Astrocyte (in vitro differentiated cells and primary cell): ENCODE results near the gene YOD1. TPM values are rescaled to one million over a fixed set of nuclear protein-coding genes. Genes with fewer than 3 reads are reported as not detected.

Experiments
- DNase-seq: peaks from one replicate; pipeline ENCODE4 v3.0.0-alpha.2; 2010; ENCODE audit warnings: low read depth
- FAIRE-seq: peaks from 2 replicates; lab custom pipeline; 2011; peaks lifted over from hg19 to GRCh38; lab: Jason Lieb, UNC
- H2AFZ ChIP-seq: 2 replicates; pipeline ENCODE4 v1.6.0; 2012; ENCODE audit warnings: low read depth, low read length, inconsistent platforms
- H3K27ac ChIP-seq: 2 replicates; pipeline ENCODE4 v1.5.1; 2011; ENCODE audit warnings: low read depth, low read length, inconsistent platforms
- H3K27me3 ChIP-seq: 2 replicates; pipeline ENCODE4 v1.6.0; 2011; ENCODE audit warnings: low read length, inconsistent platforms; ENCODE audit not compliant: insufficient read depth
- H3K36me3 ChIP-seq: 2 replicates; pipeline ENCODE4 v1.5.1; 2011; ENCODE audit warnings: low read length, inconsistent platforms; ENCODE audit not compliant: insufficient read depth
- H3K4me1 ChIP-seq: 2 replicates; pipeline ENCODE4 v1.5.1; 2011; ENCODE audit warnings: low read length, inconsistent platforms; ENCODE audit not compliant: insufficient read depth
- H3K4me2 ChIP-seq: 2 replicates; pipeline ENCODE4 v1.6.0; 2012; ENCODE audit warnings: low read length, inconsistent platforms
- H3K4me3 ChIP-seq: 2 replicates; pipeline ENCODE4 v1.5.1; 2011; ENCODE audit warnings: low read depth, mild to moderate bottlenecking, low read length, inconsistent platforms; ENCODE audit not compliant: insufficient read depth
- H3K79me2 ChIP-seq: 2 replicates; pipeline ENCODE4 v1.6.0; 2012; ENCODE audit warnings: mild to moderate bottlenecking, low read length, inconsistent platforms; ENCODE audit not compliant: insufficient read depth
- H3K9ac ChIP-seq: 2 replicates; pipeline ENCODE4 v1.6.0; 2012; ENCODE audit warnings: mild to moderate bottlenecking, low read length, inconsistent platforms
- H3K9me3 ChIP-seq: 2 replicates; pipeline ENCODE4 v1.5.1; 2012; ENCODE audit warnings: low read depth, mild to moderate bottlenecking, low read length, inconsistent platforms; ENCODE audit not compliant: insufficient read depth
- H4K20me1 ChIP-seq: 2 replicates; pipeline ENCODE4 v1.6.0; 2012; ENCODE audit warnings: low read length, inconsistent platforms; ENCODE audit not compliant: insufficient read depth
- H3K27ac Mint-ChIP-seq: one replicate; pipeline ENCODE4 v1.8.0; 2021; ENCODE audit warnings: mild to moderate bottlenecking, mixed read lengths; ENCODE audit not compliant: unreplicated experiment
- H3K27me3 Mint-ChIP-seq: one replicate; pipeline ENCODE4 v1.8.0; 2021; ENCODE audit warnings: low read depth, mixed read lengths; ENCODE audit not compliant: unreplicated experiment
- H3K36me3 Mint-ChIP-seq: one replicate; pipeline ENCODE4 v1.8.0; 2021; ENCODE audit warnings: low read depth, mixed read lengths; ENCODE audit not compliant: unreplicated experiment
- H3K4me1 Mint-ChIP-seq: one replicate; pipeline ENCODE4 v1.8.0; 2021; ENCODE audit warnings: low read depth, mixed read lengths; ENCODE audit not compliant: unreplicated experiment
- H3K4me3 Mint-ChIP-seq: one replicate; pipeline ENCODE4 v1.8.0; 2021; ENCODE audit warnings: mild to moderate bottlenecking, moderate library complexity, mixed read lengths; ENCODE audit not compliant: unreplicated experiment
- H3K9me3 Mint-ChIP-seq: one replicate; pipeline ENCODE4 v1.8.0; 2021; ENCODE audit warnings: mild to moderate bottlenecking, mixed read lengths; ENCODE audit not compliant: unreplicated experiment
- EZH2 ChIP-seq: IDR thresholded peaks from 2 replicates; pipeline ENCODE4 v1.6.1; 2012; ENCODE audit warnings: mild to moderate bottlenecking, low read length, inconsistent platforms; ENCODE audit not compliant: insufficient read depth
- total RNA-seq: library from RNA; stranded (reverse); gene quantifications from 2 replicates; pipeline ENCODE4 v1.2.1, GENCODE V29; 2021
- TF ChIP-seq, protein P1 (sequence below): IDR thresholded peaks from 2 replicates; pipeline ENCODE4 v1.5.1; 2011; ENCODE audit warnings: low read depth, mild to moderate bottlenecking, inconsistent platforms, low read length, moderate library complexity; ENCODE audit not compliant: insufficient read depth

YOD1 gene
- total RNA-seq, 1 donor from 2014 or later = 14.8 TPM

DNA sequence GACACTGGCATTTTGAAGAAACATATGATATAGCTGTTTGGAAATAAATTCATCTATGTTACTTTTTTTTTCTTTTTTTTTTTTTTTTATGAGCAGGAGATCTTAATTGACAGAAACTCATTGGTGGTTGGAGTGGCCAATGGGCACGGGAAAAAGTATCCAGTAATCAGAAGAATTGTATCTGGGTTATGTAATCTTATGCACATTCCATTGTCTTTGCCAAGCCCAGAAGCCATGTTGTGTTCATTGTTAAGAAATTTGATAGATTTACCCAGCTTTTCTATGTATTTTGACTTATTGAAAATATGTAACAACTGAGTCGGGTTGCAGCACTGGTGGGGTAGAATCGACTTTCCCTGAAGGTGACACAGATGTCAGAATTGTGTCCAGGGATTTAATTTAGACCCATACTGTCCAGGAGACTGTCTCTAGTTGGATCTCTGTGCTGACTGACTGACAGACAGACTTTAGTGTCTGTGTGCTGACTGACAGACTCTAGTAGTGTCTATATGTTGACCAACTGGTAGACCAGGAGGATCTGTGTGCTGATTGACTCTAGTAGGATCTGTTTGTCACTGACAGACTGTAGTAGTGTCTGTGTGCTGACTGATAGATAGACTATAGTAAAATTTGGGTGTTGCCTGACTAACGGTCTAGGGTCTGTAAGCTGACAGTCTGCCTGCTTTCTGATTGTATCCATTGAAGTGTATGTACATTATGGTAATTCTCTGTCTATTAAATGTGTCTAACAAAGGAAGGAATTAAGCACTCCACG is 25.4 kb upstream of the YOD1 start:
- H3K27ac ChIP-seq = no peak overlapping the region
- TF ChIP-seq, protein P1, sequence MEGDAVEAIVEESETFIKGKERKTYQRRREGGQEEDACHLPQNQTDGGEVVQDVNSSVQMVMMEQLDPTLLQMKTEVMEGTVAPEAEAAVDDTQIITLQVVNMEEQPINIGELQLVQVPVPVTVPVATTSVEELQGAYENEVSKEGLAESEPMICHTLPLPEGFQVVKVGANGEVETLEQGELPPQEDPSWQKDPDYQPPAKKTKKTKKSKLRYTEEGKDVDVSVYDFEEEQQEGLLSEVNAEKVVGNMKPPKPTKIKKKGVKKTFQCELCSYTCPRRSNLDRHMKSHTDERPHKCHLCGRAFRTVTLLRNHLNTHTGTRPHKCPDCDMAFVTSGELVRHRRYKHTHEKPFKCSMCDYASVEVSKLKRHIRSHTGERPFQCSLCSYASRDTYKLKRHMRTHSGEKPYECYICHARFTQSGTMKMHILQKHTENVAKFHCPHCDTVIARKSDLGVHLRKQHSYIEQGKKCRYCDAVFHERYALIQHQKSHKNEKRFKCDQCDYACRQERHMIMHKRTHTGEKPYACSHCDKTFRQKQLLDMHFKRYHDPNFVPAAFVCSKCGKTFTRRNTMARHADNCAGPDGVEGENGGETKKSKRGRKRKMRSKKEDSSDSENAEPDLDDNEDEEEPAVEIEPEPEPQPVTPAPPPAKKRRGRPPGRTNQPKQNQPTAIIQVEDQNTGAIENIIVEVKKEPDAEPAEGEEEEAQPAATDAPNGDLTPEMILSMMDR = no peak
- TF ChIP-seq EZH2 = no peak
- Mint-ChIP-seq H3K27me3 (peaks cover 2% of the 10 kb centered on the region), H3K9me3 (peaks cover 3% of the 10 kb centered on the region), H3K4me3 (no peak overlapping the region), H3K27ac (no peak overlapping the region), H3K36me3 (peaks cover 10% of the 10 kb centered on the region), H3K4me1 (no peaks in the 10 kb centered on the region)
- H4K20me1 ChIP-seq = no peaks in the 10 kb centered on the region
- no peaks in the 10 kb centered on the region for H3K79me2 ChIP-seq
- no peak overlapping the region for H3K4me3 ChIP-seq
- no peak overlapping the region for H2AFZ ChIP-seq
- no peaks in the 10 kb centered on the region for H3K36me3 ChIP-seq
- DNase-seq = no peak
- no peak for FAIRE-seq
- no peak overlapping the region for H3K9ac ChIP-seq
- H3K9me3 ChIP-seq = no peaks in the 10 kb centered on the region
- no peaks in the 10 kb centered on the region for H3K27me3 ChIP-seq
- H3K4me1 ChIP-seq = no peaks in the 10 kb centered on the region
- no peak overlapping the region for H3K4me2 ChIP-seq

DNA sequence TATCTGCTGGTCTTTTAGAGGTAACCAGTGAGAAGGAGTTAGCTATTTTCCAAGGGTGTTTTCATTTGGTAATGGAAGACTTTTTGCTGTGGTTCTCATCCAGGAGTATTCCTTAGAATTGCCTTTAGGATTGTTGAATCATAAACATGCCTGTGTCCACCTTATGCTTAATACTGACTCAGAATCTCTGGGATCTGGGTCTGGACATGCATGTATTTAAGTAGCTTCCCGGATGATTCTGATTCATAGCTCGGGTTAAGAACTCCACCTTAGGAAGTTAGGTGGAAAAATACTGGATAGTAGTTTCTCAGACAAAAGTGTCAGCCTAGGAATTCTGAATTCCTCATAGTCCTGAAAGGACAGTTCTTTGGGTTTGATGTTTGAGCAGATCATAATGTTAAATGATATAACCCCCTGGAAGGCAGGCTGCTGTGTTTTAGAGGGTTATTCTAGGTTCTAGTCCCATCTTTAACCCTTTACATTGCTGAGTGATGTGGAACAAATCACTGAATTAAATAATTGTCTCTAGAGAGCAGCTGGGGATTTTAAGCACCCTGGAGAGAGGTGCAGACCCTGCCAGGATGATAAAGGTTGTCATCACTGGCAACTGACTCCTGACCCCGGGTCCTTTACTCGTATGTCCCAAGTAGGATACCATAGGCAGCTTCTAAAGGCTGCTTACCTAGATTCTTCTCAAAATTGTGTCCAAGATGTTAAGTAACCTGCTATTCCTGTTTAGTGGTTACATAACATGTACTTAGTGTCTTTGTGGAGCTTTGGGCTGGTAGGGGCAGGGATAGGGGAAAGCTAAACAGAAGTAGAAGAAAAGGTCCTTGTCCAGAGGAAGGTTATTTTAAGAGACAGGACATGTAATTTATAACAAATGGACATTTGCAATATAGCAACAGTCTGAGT is 23.2 kb upstream of the YOD1 start:
- DNase-seq (peak; percentile 22), FAIRE-seq (no peak)
- H3K4me1 ChIP-seq = no peaks in the 10 kb centered on the region
- Mint-ChIP-seq H3K4me3 (no peak overlapping the region), H3K27ac (no peak overlapping the region), H3K36me3 (peaks cover 12% of the 10 kb centered on the region), H3K27me3 (peaks cover 2% of the 10 kb centered on the region), H3K9me3 (peaks cover 3% of the 10 kb centered on the region), H3K4me1 (no peaks in the 10 kb centered on the region)
- no peaks in the 10 kb centered on the region for H3K9me3 ChIP-seq
- H3K79me2 ChIP-seq = no peaks in the 10 kb centered on the region
- H3K27me3 ChIP-seq = no peaks in the 10 kb centered on the region
- no peak overlapping the region for H3K4me3 ChIP-seq
- H3K9ac ChIP-seq = no peak overlapping the region
- H3K27ac ChIP-seq = no peak overlapping the region
- H4K20me1 ChIP-seq = no peaks in the 10 kb centered on the region
- TF ChIP-seq EZH2 = no peak
- TF ChIP-seq, protein P1 = no peak
- H2AFZ ChIP-seq = no peak overlapping the region
- no peak overlapping the region for H3K4me2 ChIP-seq
- H3K36me3 ChIP-seq = no peaks in the 10 kb centered on the region
